22Rv1 (cell line): ENCODE measurements around the gene REXO1.
A peak's percentile ranks its signal among the peaks of the same experiment; 100 is the strongest.

Source experiments
- H3K27ac ChIP-seq: fragments of 450-650 bp; 2 replicates; pipeline ENCODE4 v1.5.1; 2017
- CTCF ChIP-seq: fragments of 450-650 bp; IDR thresholded peaks from 2 replicates; pipeline ENCODE4 v1.5.1; 2017; ENCODE audit warnings: mild to moderate bottlenecking
- ZFX ChIP-seq: fragments of 450-650 bp; IDR thresholded peaks from 2 replicates; pipeline ENCODE4 v1.6.1; 2017; ENCODE audit warnings: antibody characterized with exemption, borderline replicate concordance

Gene REXO1

GRCh38 chr19:1827566-1828278, 20.6 kb downstream of the REXO1 start:
- TF ChIP-seq CTCF, result no peak
- TF ChIP-seq ZFX, result no peak
- H3K27ac ChIP-seq, result no peak overlapping the region

GRCh38 chr19:1826557-1827521, 21.4 kb downstream of the REXO1 start:
- TF ChIP-seq ZFX, result no peak
- no peak for TF ChIP-seq CTCF
- H3K27ac ChIP-seq, result peak overlapping the region; percentile 40; the same call in 1 of the 2 replicates

- H3K27ac ChIP-seq, result peak overlapping the region; percentile 40; the same call in 1 of the 2 replicates
- TF ChIP-seq ZFX (no peak), CTCF (peak; percentile 94)
These were observed 22.2 kb downstream of the REXO1 start for GRCh38 chr19:1825909-1826556.

- no peak overlapping the region for H3K27ac ChIP-seq
- no peak for TF ChIP-seq ZFX
- TF ChIP-seq CTCF, result no peak
These were observed 24.0 kb downstream of the REXO1 start for GRCh38 chr19:1824252-1824622.

GRCh38 chr19:1823539-1824251, 24.6 kb downstream of the REXO1 start:
- no peak for TF ChIP-seq ZFX
- no peak for TF ChIP-seq CTCF
- no peak overlapping the region for H3K27ac ChIP-seq

DNA sequence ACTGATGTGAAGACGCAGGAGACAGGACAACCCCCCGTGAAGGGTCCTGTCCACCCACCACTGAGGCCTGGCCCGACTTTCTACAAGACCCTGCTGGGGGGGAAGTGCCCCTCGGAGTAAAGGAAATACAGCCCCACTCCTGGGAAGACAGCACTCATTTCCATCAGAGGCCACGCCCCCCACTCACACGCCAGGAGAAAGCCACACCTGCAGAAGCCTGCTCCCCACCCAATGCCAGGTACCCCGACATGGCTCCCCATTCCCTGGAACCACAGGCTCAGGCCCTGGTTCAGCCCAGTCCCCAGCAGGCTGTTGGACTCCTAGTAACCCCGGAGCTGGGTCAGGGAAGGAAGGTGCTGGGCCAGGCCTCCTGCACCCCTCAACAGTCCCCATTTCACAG, 25.3 kb downstream of the REXO1 start:
- no peak overlapping the region for H3K27ac ChIP-seq
- TF ChIP-seq CTCF (no peak), ZFX (no peak)
